ENCODE data around the gene BMP7. TPM values are rescaled to one million over a fixed set of nuclear protein-coding genes. Genes with fewer than 3 reads are reported as not detected.

Gene BMP7
- total and polyA plus RNA-seq, 2 of the 13 experiments (the other 11 are each of a cell fraction or from before 2014, with no cell fraction given): not detected

DNA sequence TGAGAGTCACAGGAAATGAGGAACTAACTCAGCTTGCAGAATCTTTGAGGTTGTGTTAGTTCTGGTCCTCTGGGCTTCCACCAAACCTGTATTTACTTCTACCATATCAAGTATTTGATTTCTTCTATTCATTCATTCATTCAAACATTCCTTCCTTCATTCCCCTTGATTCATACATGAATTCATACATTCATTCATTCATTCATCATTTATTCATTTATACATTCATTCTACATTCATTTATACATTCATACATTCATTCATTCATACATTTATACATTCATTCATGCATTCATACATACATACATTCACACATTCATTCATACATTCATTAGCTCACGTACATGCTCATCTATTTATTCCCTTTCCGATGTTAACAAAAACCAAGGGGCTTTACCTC, 120.3 kb downstream of the BMP7 start:
- Histone ChIP-seq H3K27ac (ENCODE audit: extremely low read length, insufficient read depth, low read length) (no peak overlapping the region), H3K27me3 (ENCODE audit: control insufficient read depth in 1 of 2, insufficient read depth in 2 of 2, low read length in 2 of 2) (peaks cover 2 to 28% of the 10 kb centered on the region in 2 experiments; a peak in 3 of 5 replicates), H3K4me2 (ENCODE audit: low read depth, low read length) (no peak overlapping the region), H3K9me3 (ENCODE audit: low read length) (no peaks in the 10 kb centered on the region), H3K9ac (ENCODE audit: insufficient read depth, low read depth, low read length) (no peak overlapping the region), H3K36me3 (replicated peaks in 1 of 2; ENCODE audit: control insufficient read depth in 1 of 2, insufficient read depth in 2 of 2, low read length in 2 of 2) (no peaks in the 10 kb centered on the region), H3K79me2 (ENCODE audit: insufficient read depth, low read length) (no peaks in the 10 kb centered on the region), H2AFZ (ENCODE audit: low read length) (no peak overlapping the region), H3K4me3 (replicated peaks in 1 of 3; ENCODE audit: insufficient read depth in 1 of 3, low read depth in 2 of 3, low read length in 3 of 3) (no peak overlapping the region), H4K20me1 (ENCODE audit: insufficient read depth, low read length) (no peaks in the 10 kb centered on the region), H3K4me1 (ENCODE audit: insufficient read depth, low read length) (no peaks in the 10 kb centered on the region)
- POLR2A ChIA-PET: no interaction called here
- CTCF ChIA-PET (ENCODE audit: low intra/inter-chr PET ratio, low total read pairs): no interaction called here
- in situ Hi-C loops (cut with HindIII; ENCODE audit: extremely low pct_ligation_motif_present, low pct_unique_long_range_greater_than_20kb) (no loop called here), intact Hi-C loops (cut with micrococcal nuclease; ENCODE audit: unreplicated experiment) (no loop called here)
- no peak for DNase-seq (ENCODE audit: low spot score)
- no peak for ATAC-seq
- no peak for TF ChIP-seq JUNB (CRISPR knock-in tag; IDR thresholded peaks at IDR 0.05; ENCODE audit: borderline replicate concordance)
- TF ChIP-seq, protein P1, sequence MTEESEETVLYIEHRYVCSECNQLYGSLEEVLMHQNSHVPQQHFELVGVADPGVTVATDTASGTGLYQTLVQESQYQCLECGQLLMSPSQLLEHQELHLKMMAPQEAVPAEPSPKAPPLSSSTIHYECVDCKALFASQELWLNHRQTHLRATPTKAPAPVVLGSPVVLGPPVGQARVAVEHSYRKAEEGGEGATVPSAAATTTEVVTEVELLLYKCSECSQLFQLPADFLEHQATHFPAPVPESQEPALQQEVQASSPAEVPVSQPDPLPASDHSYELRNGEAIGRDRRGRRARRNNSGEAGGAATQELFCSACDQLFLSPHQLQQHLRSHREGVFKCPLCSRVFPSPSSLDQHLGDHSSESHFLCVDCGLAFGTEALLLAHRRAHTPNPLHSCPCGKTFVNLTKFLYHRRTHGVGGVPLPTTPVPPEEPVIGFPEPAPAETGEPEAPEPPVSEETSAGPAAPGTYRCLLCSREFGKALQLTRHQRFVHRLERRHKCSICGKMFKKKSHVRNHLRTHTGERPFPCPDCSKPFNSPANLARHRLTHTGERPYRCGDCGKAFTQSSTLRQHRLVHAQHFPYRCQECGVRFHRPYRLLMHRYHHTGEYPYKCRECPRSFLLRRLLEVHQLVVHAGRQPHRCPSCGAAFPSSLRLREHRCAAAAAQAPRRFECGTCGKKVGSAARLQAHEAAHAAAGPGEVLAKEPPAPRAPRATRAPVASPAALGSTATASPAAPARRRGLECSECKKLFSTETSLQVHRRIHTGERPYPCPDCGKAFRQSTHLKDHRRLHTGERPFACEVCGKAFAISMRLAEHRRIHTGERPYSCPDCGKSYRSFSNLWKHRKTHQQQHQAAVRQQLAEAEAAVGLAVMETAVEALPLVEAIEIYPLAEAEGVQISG (CRISPR knock-in tag; IDR thresholded peaks at IDR 0.05): no peak
- TF ChIP-seq GTF3A (CRISPR knock-in tag; conservative IDR thresholded peaks at IDR 0.05): no peak
- TF ChIP-seq, protein P2, sequence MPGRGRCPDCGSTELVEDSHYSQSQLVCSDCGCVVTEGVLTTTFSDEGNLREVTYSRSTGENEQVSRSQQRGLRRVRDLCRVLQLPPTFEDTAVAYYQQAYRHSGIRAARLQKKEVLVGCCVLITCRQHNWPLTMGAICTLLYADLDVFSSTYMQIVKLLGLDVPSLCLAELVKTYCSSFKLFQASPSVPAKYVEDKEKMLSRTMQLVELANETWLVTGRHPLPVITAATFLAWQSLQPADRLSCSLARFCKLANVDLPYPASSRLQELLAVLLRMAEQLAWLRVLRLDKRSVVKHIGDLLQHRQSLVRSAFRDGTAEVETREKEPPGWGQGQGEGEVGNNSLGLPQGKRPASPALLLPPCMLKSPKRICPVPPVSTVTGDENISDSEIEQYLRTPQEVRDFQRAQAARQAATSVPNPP (CRISPR knock-in tag; IDR thresholded peaks at IDR 0.05): no peak
- no peak for TF ChIP-seq ZNF562 (CRISPR knock-in tag; IDR thresholded peaks at IDR 0.05; ENCODE audit: borderline replicate concordance)
- TF ChIP-seq REL (CRISPR knock-in tag; conservative IDR thresholded peaks at IDR 0.05): no peak
- 49% methylated on average over 2 of the region's 2 CpGs for WGBS (ENCODE audit: low lambda C conversion rate)
- FAIRE-seq: no peak
- BruUV-seq (replicated peaks): no TSS peak
